ENCODE data around the gene PELI2. TPM values are rescaled to one million over a fixed set of nuclear protein-coding genes. Genes with fewer than 3 reads are reported as not detected.

Gene PELI2
- total RNA-seq, 4 donors from 2014 or later: 0.91 to 10.5 (median 3.9) TPM

DNA sequence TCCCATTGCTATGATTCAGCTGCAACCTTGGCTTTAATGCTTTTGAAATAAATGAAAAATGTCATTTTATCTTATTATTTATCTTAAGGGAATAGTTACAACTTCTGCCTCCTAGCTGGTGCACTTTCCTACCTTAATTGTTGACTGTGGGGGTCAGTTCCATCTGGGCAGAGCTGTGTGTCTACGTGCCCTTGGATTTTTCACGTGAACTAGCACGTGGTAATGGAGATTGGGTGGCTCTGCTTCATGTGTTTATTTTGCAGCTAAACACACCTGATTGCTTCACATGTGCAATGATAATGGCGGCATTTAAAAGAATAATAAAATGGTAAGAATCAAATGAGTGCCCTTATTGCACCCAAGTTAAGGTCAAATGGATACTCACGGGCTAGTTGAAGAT, 10.6 kb upstream of the PELI2 start:
- WGBS, 2 donors: 74 to 86% methylated on average over 5 of the region's 5 CpGs
- Histone ChIP-seq H3K27ac (no peak overlapping the region), H3K27me3 (no peaks in the 10 kb centered on the region), H3K9me3 (no peaks in the 10 kb centered on the region), H3K36me3 (no peaks in the 10 kb centered on the region), H3K4me3 (no peak overlapping the region), H3K4me1 (no peaks in the 10 kb centered on the region)
- DNase-seq: no peak
- intact Hi-C loops (cut with DNase I): no loop called here
- TF ChIP-seq, protein P1, sequence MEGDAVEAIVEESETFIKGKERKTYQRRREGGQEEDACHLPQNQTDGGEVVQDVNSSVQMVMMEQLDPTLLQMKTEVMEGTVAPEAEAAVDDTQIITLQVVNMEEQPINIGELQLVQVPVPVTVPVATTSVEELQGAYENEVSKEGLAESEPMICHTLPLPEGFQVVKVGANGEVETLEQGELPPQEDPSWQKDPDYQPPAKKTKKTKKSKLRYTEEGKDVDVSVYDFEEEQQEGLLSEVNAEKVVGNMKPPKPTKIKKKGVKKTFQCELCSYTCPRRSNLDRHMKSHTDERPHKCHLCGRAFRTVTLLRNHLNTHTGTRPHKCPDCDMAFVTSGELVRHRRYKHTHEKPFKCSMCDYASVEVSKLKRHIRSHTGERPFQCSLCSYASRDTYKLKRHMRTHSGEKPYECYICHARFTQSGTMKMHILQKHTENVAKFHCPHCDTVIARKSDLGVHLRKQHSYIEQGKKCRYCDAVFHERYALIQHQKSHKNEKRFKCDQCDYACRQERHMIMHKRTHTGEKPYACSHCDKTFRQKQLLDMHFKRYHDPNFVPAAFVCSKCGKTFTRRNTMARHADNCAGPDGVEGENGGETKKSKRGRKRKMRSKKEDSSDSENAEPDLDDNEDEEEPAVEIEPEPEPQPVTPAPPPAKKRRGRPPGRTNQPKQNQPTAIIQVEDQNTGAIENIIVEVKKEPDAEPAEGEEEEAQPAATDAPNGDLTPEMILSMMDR (IDR thresholded peaks at IDR 0.05): no peak
- TF ChIP-seq POLR2A (IDR thresholded peaks at IDR 0.05): no peak

DNA sequence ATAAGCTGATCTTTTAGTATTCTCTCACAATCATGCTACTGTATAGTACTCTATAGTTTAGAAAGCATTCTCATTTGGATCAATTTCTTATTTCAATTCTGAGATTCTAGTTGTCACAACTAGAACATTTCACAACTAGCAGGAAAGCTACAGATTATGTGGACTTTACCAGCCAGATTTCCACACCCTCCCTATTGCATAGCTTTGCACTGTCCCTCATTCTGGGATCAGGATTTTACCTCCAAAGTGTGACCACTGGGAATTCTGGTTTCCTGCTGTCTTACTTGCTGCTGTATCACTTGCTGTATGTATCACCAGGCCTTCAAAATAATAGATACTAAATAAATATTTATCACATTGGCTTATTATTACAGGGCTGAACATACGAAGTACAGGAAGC, 10.2 kb upstream of the PELI2 start:
- no peaks in the 10 kb centered on the region for H3K4me1 ChIP-seq
- no peak for TF ChIP-seq POLR2A (IDR thresholded peaks at IDR 0.05)
- TF ChIP-seq, protein P1 (IDR thresholded peaks at IDR 0.05): no peak
- 68 to 84% methylated on average over 1 of the region's 1 CpG for WGBS, 2 donors
- no peak for DNase-seq
- no peaks in the 10 kb centered on the region for H3K9me3 ChIP-seq
- intact Hi-C loops (cut with DNase I): no loop called here
- no peak overlapping the region for H3K4me3 ChIP-seq
- no peaks in the 10 kb centered on the region for H3K27me3 ChIP-seq
- no peak overlapping the region for H3K27ac ChIP-seq
- H3K36me3 ChIP-seq: no peaks in the 10 kb centered on the region

DNA sequence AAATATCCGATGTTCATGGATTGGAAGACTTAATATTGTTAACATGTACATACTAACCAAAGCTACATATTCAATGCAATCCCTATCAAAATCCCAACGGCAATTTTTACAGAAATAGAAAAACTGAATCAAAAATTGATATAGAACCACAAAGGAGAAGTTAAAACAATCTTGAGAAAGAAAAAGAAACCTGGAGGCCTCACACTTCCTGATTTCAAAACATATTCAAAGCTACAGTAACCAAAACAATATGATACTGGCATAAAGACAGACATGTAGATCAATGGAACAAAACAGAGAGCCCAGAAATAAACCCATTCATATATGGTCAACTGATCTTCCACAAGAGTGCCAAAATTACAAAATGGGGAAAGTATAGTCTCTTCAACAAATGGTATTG, 5.4 kb upstream of the PELI2 start:
- Histone ChIP-seq H3K27ac (no peak overlapping the region), H3K9me3 (no peaks in the 10 kb centered on the region), H3K36me3 (no peaks in the 10 kb centered on the region), H3K4me1 (peaks cover 0 to 15% (median 0%) of the 10 kb centered on the region in 3 donors), H3K27me3 (no peaks in the 10 kb centered on the region), H3K4me3 (no peak overlapping the region)
- TF ChIP-seq, protein P1 (IDR thresholded peaks at IDR 0.05): no peak
- no peak for TF ChIP-seq POLR2A (IDR thresholded peaks at IDR 0.05)
- DNase-seq: no peak
- 71 to 76% methylated on average over 2 of the region's 2 CpGs for WGBS, 2 donors
- intact Hi-C loops (cut with DNase I): no loop called here

DNA sequence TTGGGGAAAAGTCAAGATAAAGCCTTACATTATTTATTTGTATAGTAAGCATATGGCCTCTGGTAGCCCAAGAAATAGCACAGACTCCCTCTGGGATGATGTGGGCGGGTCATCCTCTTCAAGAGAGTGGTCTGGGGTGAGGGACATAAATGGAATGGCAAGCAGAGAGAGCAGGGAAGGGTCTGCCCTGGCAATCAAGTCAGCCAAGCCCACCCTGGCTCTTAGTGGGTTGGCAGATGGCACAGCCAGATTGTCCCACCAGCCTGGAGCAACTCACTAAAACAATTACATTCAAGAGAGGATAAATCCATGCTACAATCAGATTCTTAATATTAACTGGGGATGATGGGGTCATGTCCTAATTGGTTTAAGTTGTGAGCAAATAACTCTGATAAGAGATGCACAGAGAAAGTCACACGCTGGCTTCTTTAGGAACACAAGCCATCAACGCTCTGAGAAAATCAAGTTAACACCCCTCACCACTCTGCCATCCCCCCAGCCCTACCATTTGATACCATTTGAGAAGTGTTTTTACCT, 2.8 kb upstream of the PELI2 start:
- no peaks in the 10 kb centered on the region for H3K36me3 ChIP-seq
- no peak for DNase-seq
- H3K4me1 ChIP-seq: peaks cover 0 to 31% (median 0%) of the 10 kb centered on the region in 3 donors
- H3K27ac ChIP-seq: no peak overlapping the region
- 89 to 91% methylated on average over 3 of the region's 3 CpGs for whole genome bisulfite sequencing, 2 donors
- H3K4me3 ChIP-seq: no peak overlapping the region
- intact Hi-C loops (cut with DNase I): no loop called here
- TF ChIP-seq, protein P1 (IDR thresholded peaks at IDR 0.05): no peak
- no peak for TF ChIP-seq POLR2A (IDR thresholded peaks at IDR 0.05)
- H3K27me3 ChIP-seq: no peaks in the 10 kb centered on the region
- no peaks in the 10 kb centered on the region for H3K9me3 ChIP-seq

DNA sequence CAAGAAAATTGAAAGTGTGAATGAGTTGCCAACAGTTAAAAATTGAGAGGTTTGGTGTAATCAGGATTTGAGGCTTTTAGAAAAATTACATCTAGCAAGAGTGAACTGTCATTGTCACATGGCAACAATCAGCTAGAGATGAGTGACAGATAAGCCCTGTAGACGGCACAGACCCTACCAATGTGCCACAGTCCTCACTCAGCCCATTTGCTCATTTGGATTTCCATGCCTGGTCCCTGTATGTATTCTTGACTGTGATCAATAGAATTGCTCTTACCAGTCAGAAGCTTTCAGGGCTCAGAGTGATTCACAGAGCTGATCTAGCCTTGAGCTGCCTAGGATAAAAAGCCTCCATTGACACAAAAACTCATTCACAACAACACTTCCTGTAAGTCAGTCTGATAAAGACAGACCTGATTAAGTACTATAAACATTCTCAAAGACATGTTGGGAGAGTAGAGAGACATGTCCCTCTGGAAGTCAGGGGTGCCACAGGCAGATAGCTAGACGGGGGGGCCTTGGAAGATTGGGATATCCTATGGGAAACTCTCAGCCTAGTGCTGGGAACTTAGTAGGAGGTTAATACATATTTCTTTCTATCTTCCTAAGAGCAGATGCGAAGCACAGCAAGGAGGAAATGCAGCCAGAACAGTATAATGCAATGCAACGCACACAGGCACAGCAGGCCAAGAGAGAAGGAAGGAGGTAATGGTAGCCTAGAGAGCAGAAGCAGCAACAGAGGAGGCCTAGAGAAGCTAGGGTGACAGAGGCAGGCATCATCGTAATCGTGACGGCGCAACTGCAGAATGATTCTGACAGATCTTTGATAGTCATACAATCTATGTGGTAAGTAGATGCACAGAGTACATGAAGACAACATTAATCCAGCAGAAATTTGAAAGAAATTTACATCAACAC, 2.0 kb upstream of the PELI2 start:
- Histone ChIP-seq H3K4me1 (peaks cover 0 to 39% (median 0%) of the 10 kb centered on the region in 3 donors), H3K4me3 (no peak overlapping the region), H3K27me3 (no peaks in the 10 kb centered on the region), H3K27ac (peak overlapping the region in 2 of 4 donors; percentile 22 to 95), H3K36me3 (no peaks in the 10 kb centered on the region), H3K9me3 (no peaks in the 10 kb centered on the region)
- TF ChIP-seq, protein P1 (IDR thresholded peaks at IDR 0.05): no peak
- TF ChIP-seq POLR2A (IDR thresholded peaks at IDR 0.05): no peak
- no peak for DNase-seq
- WGBS, 2 donors: 70 to 75% methylated on average over 8 of the region's 8 CpGs
- intact Hi-C loops (cut with DNase I): no loop called here
